Mesothelial cell of epicardium (in vitro differentiated cells): ENCODE measurements around the gene CNTLN. TPM values are rescaled to one million over a fixed set of nuclear protein-coding genes. Genes with fewer than 3 reads are reported as not detected.
"Not testable (repeated sequence)": the region's sequence is repeated elsewhere in the genome, so short reads cannot be mapped to it uniquely, and the experiment has no call there.

Experiments used
- DNase-seq, 2 experiments: peaks; one replicate each; pipeline ENCODE4 v3.0.0; 2021; ENCODE audit warnings: low spot score in 2 of 2; ENCODE audit not compliant: unreplicated experiment in 2 of 2
- H3K27ac Mint-ChIP-seq: 2 replicates; pipeline ENCODE4 v1.8.0; 2021; ENCODE audit warnings: mixed read lengths
- H3K27me3 Mint-ChIP-seq: 2 replicates; pipeline ENCODE4 v1.8.0; 2021; ENCODE audit warnings: low read depth, mixed read lengths
- H3K36me3 Mint-ChIP-seq: 2 replicates; pipeline ENCODE4 v1.8.0; 2021; ENCODE audit warnings: mixed read lengths
- H3K4me1 Mint-ChIP-seq: 2 replicates; pipeline ENCODE4 v1.8.0; 2021; ENCODE audit warnings: mixed read lengths
- H3K4me3 Mint-ChIP-seq: 2 replicates; pipeline ENCODE4 v1.8.0; 2021; ENCODE audit warnings: mild to moderate bottlenecking, moderate library complexity, mixed read lengths
- H3K9me3 Mint-ChIP-seq: 2 replicates; pipeline ENCODE4 v1.8.0; 2021; ENCODE audit warnings: mixed read lengths
- CTCF ChIP-seq: fragments of 200-600 bp; sonication (generic); IDR thresholded peaks from one replicate; pipeline ENCODE4 v1.5.0; 2021; ENCODE audit warnings: antibody characterized with exemption; ENCODE audit not compliant: unreplicated experiment
- total RNA-seq: library from RNA; stranded (reverse); gene quantifications from 3 replicates; pipeline ENCODE4 v1.2.1, GENCODE V29; 2021

The CNTLN gene
- total RNA-seq, 1 donor from 2014 or later = 14.0 TPM

GRCh38 chr9:17159469-17159868 lies 24.6 kb downstream of the CNTLN start:
- no peak for TF ChIP-seq CTCF
- no peak for DNase-seq
- Mint-ChIP-seq H3K27me3 (no peaks in the 10 kb centered on the region), H3K36me3 (peaks cover 28% of the 10 kb centered on the region), H3K4me1 (no peaks in the 10 kb centered on the region), H3K9me3 (peaks cover 9% of the 10 kb centered on the region), H3K27ac (no peak overlapping the region), H3K4me3 (no peak overlapping the region)

GRCh38 chr9:17160327-17160726 lies 25.5 kb downstream of the CNTLN start:
- no peak overlapping the region for H3K4me3 Mint-ChIP-seq
- TF ChIP-seq CTCF = no peak
- H3K27me3 Mint-ChIP-seq = no peaks in the 10 kb centered on the region
- no peak for DNase-seq
- H3K4me1 Mint-ChIP-seq = no peaks in the 10 kb centered on the region
- peaks cover 9% of the 10 kb centered on the region for H3K9me3 Mint-ChIP-seq
- H3K27ac Mint-ChIP-seq = no peak overlapping the region
- H3K36me3 Mint-ChIP-seq = peaks cover 20% of the 10 kb centered on the region

GRCh38 chr9:17165764-17166163 lies 30.9 kb downstream of the CNTLN start:
- H3K4me1 Mint-ChIP-seq = no peaks in the 10 kb centered on the region
- no peak overlapping the region for H3K27ac Mint-ChIP-seq

DNA sequence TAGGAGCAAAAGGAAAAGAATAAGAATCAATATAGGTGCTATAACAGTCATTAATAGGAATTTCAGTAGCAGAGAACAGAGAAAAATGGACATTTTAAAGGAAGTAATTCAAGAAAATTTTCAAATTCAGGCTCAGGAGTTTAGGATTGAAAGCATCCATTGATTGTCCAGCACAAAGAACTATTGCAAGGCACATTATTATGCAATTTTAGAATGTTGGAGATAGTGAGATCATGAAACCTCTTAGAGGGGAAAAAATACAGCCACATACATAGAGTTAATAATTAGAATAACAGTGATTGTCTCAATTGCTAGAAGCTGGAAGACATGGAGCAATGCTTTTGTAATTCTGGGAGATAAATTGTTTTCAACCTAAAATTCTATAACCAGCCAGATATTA lies 31.5 kb downstream of the CNTLN start:
- Mint-ChIP-seq H3K4me1 (no peaks in the 10 kb centered on the region), H3K36me3 (peaks cover 36% of the 10 kb centered on the region), H3K27me3 (no peaks in the 10 kb centered on the region), H3K9me3 (peaks cover 35% of the 10 kb centered on the region), H3K27ac (no peak overlapping the region), H3K4me3 (no peak overlapping the region)
- no peak for DNase-seq
- TF ChIP-seq CTCF = no peak

More at GRCh38 chr9:17165764-17166163, 30.9 kb downstream of the CNTLN start:
- Mint-ChIP-seq H3K36me3 (peaks cover 36% of the 10 kb centered on the region), H3K27me3 (no peaks in the 10 kb centered on the region), H3K9me3 (peaks cover 35% of the 10 kb centered on the region), H3K4me3 (no peak overlapping the region)
- no peak for TF ChIP-seq CTCF
- DNase-seq = no peak

- Mint-ChIP-seq H3K36me3 (peaks cover 27% of the 10 kb centered on the region), H3K4me3 (no peak overlapping the region), H3K27me3 (no peaks in the 10 kb centered on the region), H3K4me1 (peaks cover 3% of the 10 kb centered on the region), H3K27ac (no peak overlapping the region), H3K9me3 (peaks cover 25% of the 10 kb centered on the region)
- TF ChIP-seq CTCF = no peak
- no peak for DNase-seq
Measured at GRCh38 chr9:17171309-17172094, 36.7 kb downstream of the CNTLN start.

DNA sequence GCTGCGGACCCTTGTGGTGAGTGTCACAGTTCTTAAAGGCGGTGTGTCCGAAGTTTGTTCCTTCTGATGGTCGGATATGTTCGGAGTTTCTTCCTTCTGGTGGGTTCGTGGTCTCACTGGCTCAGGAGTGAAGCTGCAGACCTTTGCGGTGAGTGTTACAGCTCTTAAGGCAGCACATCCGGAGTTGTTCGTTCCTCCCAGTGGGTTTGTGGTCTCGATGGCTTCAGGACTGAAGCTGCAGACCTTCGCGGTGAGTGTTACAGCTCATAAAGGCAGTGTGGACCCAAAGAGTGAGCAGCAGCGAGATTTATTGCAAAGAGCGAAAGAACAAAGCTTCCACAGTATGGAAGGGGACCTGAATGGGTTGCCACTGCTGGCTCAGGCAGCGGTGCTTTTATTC lies 42.7 kb downstream of the CNTLN start:
- peaks cover 15% of the 10 kb centered on the region for H3K9me3 Mint-ChIP-seq
- H3K27me3 Mint-ChIP-seq, H3K4me3 Mint-ChIP-seq, H3K27ac Mint-ChIP-seq, DNase-seq, H3K4me1 Mint-ChIP-seq: not testable (repeated sequence)
- H3K36me3 Mint-ChIP-seq = peaks cover 13% of the 10 kb centered on the region
